HUES64 (cell line): ENCODE results near the gene MDFI.

Source experiments
- H3K27ac ChIP-seq: 2 replicates; pipeline ENCODE4 v1.7.0; 2013; ENCODE audit warnings: low read depth, low read length, inconsistent platforms
- H3K27me3 ChIP-seq: 2 replicates; pipeline ENCODE4 v1.6.1; 2013; ENCODE audit warnings: mild to moderate bottlenecking, low read length; ENCODE audit not compliant: insufficient read depth
- H3K36me3 ChIP-seq: 2 replicates; pipeline ENCODE4 v1.6.1; 2013; ENCODE audit warnings: mild to moderate bottlenecking, low read length; ENCODE audit not compliant: insufficient read depth
- H3K4me1 ChIP-seq: 2 replicates; pipeline ENCODE4 v1.6.1; 2013; ENCODE audit warnings: mild to moderate bottlenecking, low read length, moderate library complexity; ENCODE audit not compliant: insufficient read depth
- H3K4me3 ChIP-seq: 2 replicates; pipeline ENCODE4 v1.5.1; 2013; ENCODE audit warnings: mild to moderate bottlenecking, low read length, moderate library complexity
- H3K9ac ChIP-seq: 2 replicates; pipeline ENCODE4 v1.6.1; 2013; ENCODE audit warnings: mild to moderate bottlenecking, low read depth, low read length
- H3K9me3 ChIP-seq: 2 replicates; pipeline ENCODE4 v1.6.1; 2013; ENCODE audit warnings: low read depth, low read length; ENCODE audit not compliant: insufficient read depth
- WGBS: fragments of 150-250, 120-280 bp; methylation state at CpG from one replicate; pipeline ENCODE4 v1.1.7; 2013; ENCODE audit warnings: missing lambda C conversion rate; 5-methylcytosine and 5-hydroxymethylcytosine counted together

Gene MDFI

DNA sequence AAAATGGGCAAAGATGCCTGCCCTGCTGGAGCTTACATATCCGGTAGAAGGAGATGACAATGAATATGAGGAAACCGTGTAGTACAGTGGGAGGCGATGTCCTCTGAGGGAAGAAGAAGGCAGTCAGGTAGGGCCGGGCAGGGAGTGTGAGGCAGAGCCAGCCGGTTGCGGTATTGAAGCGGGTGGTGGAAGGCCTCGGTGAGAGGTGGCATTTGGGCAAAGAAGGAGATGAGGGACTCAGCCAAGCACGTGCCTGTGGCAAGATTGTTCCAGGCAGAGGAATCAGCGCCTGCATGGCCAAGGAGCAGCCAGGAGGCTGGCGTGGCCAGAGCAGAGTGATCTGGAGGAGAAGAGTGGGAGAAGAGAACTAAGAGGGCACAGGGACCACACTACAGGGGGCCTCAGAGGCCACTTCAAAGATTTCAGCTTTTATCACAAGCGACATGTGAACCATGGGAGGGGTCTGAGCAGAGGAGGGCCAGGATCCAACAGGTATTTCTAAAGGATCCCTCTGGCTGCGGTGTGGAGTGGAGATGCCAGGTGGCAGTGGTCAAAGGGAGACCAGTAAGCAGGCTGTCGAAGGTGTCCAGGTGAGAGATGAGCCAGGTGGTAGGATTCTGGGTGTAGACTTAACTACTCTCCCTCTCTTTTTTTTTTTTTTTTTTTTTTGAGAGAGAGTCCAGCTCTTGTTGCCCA is 13.8 kb downstream of the MDFI start:
- H3K4me3 ChIP-seq, result no peak overlapping the region
- peaks cover 51% of the 10 kb centered on the region for H3K36me3 ChIP-seq
- 0 out of 2 replicates have a peak, but pooled peaks cover 5% of the 10 kb centered on the region for H3K4me1 ChIP-seq
- H3K27me3 ChIP-seq, result no peaks in the 10 kb centered on the region
- WGBS, result 93% methylated on average over 14 of the region's 14 CpGs
- no peaks in the 10 kb centered on the region for H3K9me3 ChIP-seq
- no peak overlapping the region for H3K9ac ChIP-seq
- no peak overlapping the region for H3K27ac ChIP-seq

DNA sequence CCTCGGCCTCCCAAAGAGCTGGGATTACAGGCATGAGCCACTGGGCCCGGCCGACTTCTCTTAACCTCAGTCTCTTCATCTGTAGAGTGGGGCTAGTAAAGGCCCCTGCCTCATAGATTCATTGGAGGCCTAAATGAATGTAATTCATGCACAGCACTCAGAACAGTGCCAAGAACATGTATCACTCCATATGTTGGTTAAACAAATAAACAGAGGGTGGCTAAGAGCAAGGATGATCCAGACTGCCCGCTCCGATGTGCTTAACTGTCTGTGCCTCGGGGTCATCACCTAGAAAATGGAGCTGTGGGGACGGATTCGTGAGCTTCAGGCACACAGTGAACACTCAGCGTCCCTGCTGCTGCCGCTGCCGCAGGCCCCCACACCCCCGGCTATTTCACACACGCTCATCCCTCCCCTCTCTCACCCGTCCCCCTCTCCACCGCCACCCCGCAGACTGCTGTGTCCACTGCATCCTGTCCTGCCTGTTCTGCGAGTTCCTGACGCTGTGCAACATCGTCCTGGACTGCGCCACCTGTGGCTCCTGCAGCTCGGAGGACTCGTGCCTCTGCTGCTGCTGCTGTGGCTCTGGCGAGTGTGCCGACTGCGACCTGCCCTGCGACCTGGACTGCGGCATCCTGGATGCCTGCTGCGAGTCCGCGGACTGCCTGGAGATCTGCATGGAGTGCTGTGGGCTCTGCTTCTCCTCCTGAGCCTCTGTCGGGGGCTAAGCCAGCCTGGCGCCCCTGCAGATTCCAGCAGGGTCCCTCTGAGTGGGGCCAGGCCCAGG is 14.8 kb downstream of the MDFI start:
- H3K4me3 ChIP-seq, result no peak overlapping the region
- H3K9ac ChIP-seq, result no peak overlapping the region
- 94% methylated on average over 32 of the region's 32 CpGs for WGBS
- 0 out of 2 replicates have a peak, but pooled peaks cover 5% of the 10 kb centered on the region for H3K4me1 ChIP-seq
- H3K36me3 ChIP-seq, result peaks cover 42% of the 10 kb centered on the region
- H3K9me3 ChIP-seq, result no peaks in the 10 kb centered on the region
- H3K27me3 ChIP-seq, result no peaks in the 10 kb centered on the region
- no peak overlapping the region for H3K27ac ChIP-seq

DNA sequence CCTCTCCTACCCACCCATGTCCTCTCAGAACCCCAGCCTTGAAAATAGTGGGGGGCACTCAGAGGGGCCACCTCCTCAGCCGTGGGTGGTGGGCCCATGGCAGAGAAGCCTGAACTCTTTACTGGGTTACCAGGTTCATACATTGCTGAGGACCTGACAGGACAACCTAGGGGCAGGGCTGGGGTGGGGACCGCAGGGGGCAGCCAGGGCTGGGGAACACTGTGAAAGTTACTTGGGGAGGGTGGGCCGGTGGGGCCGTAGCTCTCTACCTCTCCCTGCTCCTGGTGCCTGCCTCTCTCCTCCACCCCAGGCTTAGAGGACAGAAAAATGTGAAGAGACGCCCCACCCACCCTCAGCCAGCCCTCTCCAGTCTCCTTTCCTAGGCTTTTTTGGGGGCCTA is 15.4 kb downstream of the MDFI start:
- Histone ChIP-seq H3K27me3 (no peaks in the 10 kb centered on the region), H3K36me3 (peaks cover 37% of the 10 kb centered on the region), H3K4me1 (0 out of 2 replicates have a peak, but pooled peaks cover 5% of the 10 kb centered on the region), H3K9me3 (no peaks in the 10 kb centered on the region), H3K4me3 (no peak overlapping the region), H3K9ac (no peak overlapping the region), H3K27ac (no peak overlapping the region)
- 93% methylated on average over 5 of the region's 5 CpGs for WGBS

DNA sequence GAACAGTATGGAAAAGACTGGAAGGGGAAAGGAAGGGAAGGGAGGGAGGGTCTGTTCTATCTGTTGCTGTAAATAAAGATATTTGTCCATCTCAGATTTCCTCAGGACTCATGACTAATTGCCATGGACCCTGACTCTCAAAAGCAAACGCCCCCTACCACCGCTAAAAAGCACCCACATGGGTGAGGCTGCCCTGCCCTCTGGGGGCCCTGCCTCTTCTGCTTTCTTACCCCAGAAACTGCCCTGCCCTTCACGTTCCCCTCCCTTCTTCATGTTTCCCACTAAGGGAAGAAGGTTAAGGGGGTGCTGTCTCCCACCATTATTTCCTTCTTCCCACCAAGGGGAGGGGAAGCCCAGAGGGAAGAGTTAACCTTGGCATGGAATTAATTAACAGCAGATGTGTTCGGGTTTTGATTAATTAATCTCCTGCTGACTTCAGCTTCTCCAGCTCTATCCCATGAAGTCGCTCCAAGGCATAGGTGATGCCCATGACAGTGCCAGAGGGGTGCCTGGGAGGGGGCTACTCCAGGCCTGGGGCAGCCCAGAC is 16.0 kb downstream of the MDFI start:
- 0 out of 2 replicates have a peak, but pooled peaks cover 5% of the 10 kb centered on the region for H3K4me1 ChIP-seq
- no peak overlapping the region for H3K4me3 ChIP-seq
- WGBS, result 85% methylated on average over 5 of the region's 5 CpGs
- no peak overlapping the region for H3K27ac ChIP-seq
- no peak overlapping the region for H3K9ac ChIP-seq
- no peaks in the 10 kb centered on the region for H3K27me3 ChIP-seq
- no peaks in the 10 kb centered on the region for H3K9me3 ChIP-seq
- H3K36me3 ChIP-seq, result peaks cover 32% of the 10 kb centered on the region

DNA sequence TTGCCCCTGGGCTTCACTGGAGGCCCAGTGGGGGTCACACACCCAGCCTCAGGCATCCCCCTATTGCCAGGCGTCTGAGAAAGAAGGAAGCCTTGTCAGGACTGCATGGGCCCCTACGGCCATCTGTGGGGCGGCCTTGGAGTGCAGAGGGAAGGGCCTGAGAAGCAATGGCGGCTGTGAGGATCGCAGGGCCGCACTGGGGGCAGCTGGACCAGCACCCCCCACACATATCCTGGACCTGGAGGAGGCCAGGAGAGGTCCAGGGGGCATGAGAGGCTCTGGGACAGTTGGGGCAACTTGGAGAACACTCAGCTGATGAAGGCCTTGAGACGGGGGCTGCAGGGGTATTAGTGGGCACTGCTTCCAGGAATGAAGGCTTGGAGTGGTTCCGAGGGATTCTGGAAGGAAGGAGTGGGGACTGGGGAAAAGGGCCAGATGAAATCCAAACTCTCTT is 16.5 kb downstream of the MDFI start:
- no peaks in the 10 kb centered on the region for H3K9me3 ChIP-seq
- H3K27ac ChIP-seq, result no peak overlapping the region
- peaks cover 27% of the 10 kb centered on the region for H3K36me3 ChIP-seq
- no peaks in the 10 kb centered on the region for H3K27me3 ChIP-seq
- 91% methylated on average over 8 of the region's 8 CpGs for WGBS
- H3K4me1 ChIP-seq, result 0 out of 2 replicates have a peak, but pooled peaks cover 5% of the 10 kb centered on the region
- no peak overlapping the region for H3K4me3 ChIP-seq
- no peak overlapping the region for H3K9ac ChIP-seq

DNA sequence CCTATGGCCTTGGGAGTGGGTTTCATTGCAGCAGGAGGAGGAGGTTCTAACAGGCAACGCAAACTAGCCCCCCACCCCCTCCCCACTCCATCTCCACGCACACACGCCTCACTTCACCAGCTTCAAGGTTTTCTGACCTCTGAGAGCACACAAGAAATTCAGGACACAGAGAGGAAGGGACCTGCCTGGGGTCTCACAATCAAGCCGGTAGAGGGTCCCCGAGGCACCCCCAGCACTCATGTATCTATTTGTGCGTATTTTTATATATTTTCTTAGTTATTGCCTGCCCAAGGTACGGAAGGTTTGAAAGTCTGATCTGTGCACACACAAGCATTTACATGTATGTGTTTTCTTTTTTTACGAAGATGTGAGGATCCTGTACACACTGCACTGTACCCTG is 16.9 kb downstream of the MDFI start:
- WGBS, result 93% methylated on average over 8 of the region's 8 CpGs
- Histone ChIP-seq H3K4me3 (no peak overlapping the region), H3K27ac (no peak overlapping the region), H3K27me3 (no peaks in the 10 kb centered on the region), H3K36me3 (peaks cover 23% of the 10 kb centered on the region), H3K9ac (no peak overlapping the region), H3K4me1 (0 out of 2 replicates have a peak, but pooled peaks cover 5% of the 10 kb centered on the region), H3K9me3 (no peaks in the 10 kb centered on the region)

DNA sequence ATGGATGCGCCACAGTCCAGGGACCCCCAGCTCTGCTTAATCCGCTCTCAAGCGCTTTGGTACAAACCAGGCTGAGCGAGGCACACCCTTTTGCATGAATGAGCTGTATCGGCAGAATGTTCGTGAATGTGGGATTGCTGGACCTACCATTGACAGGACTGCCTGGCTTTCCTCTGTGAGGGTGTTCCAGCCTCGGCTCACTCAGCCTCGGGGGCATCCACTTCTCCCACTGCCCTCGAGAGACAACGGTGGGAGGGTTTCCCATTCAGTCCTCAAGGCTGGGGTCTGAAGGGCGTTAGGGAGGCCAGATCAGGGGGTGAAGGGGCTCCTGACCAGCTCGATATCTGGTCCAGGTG is 17.4 kb downstream of the MDFI start:
- 76% methylated on average over 12 of the region's 12 CpGs for WGBS
- H3K36me3 ChIP-seq, result peaks cover 22% of the 10 kb centered on the region
- 0 out of 2 replicates have a peak, but pooled peaks cover 5% of the 10 kb centered on the region for H3K4me1 ChIP-seq
- H3K9ac ChIP-seq, result 0 out of 2 replicates have a peak overlapping the region, but pooled peaks have one; percentile 3
- H3K9me3 ChIP-seq, result no peaks in the 10 kb centered on the region
- no peaks in the 10 kb centered on the region for H3K27me3 ChIP-seq
- no peak overlapping the region; the same call in 1 of the 2 replicates for H3K27ac ChIP-seq
- no peak overlapping the region for H3K4me3 ChIP-seq

DNA sequence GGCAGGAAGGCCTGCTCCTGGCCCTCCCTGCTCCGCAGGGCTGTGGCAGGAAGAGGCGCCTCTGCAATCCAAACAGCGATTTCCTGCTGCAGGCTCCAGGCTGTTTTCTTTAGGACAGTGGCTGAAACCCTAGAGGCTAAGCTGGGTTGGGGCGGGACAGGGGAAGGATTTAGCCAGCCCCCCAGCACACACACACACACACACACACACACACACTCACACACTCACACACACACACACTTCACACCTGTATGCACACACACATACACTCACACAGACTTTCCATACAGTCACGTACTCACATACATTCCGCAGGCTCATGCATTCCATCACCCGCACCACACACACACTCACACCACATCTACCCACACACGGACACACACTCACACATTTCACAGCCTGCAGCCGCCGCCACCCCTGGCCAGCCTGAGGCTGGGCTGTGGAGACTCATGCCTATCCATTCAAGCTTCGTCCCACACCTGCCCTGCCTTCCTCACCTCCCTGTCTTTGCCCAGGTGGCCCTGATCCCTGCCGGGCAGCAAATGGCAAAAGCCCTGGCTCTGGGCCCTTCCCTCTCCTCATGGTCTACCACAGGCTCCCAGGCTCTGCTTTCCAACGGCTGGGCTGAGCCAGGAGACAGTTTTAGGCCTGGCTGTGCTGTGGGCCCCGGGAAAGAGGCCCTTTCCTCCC is 17.9 kb downstream of the MDFI start:
- H3K27me3 ChIP-seq, result no peaks in the 10 kb centered on the region
- 70% methylated on average over 14 of the region's 14 CpGs for WGBS
- no peak overlapping the region for H3K9ac ChIP-seq
- H3K4me3 ChIP-seq, result no peak overlapping the region
- no peaks in the 10 kb centered on the region for H3K9me3 ChIP-seq
- H3K4me1 ChIP-seq, result 0 out of 2 replicates have a peak, but pooled peaks cover 5% of the 10 kb centered on the region
- H3K36me3 ChIP-seq, result peaks cover 19% of the 10 kb centered on the region
- H3K27ac ChIP-seq, result no peak overlapping the region; the same call in 1 of the 2 replicates

DNA sequence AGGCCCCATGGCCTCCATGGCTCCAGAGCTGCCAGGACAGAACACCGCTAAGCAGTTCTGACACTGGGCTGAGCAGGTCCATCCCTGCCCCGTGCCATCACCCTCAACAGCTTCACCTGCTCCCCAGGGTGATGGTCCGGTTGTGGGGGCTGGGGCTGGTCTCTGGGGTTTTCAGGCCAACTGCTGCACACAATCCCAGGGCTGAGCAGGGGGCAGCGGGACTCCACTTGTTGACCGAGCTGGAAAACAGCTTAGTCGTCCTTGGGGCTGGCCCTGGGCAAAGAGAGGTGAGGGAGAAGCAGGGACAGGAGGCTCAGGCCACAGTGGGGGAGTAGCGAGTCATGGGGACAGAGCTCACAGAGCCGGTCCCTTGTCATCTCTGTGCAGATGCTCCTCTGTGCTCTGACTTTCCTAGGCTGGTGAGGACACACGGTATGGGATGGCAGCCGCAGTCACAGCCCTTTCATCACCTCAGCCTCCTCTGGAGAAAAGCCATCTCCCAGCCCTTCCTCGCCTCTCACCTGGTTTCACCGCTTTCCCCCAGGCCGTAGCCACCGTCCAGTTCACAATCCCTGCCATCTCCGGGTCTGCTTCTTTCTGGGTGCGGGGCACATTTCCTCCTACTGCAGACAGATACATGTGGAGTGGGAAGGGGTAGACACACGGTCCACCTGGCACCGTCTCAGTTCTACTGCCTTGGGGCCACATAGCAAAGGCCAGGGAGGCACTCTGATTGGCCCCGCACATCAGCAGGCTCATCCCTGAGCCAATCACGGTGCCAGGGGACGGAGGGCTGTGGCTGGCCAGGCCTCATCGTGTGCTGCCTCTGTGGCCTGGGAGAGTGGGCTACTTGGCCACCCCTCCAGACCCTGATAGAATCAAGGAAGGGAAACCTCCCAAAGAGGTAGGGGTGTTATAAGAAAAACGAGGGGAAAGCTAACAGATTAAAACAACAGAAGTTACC is 19.1 kb downstream of the MDFI start:
- Histone ChIP-seq H3K4me3 (no peak overlapping the region), H3K4me1 (0 out of 2 replicates have a peak, but pooled peaks cover 5% of the 10 kb centered on the region), H3K27ac (no peak overlapping the region), H3K9me3 (no peaks in the 10 kb centered on the region), H3K9ac (no peak overlapping the region), H3K36me3 (peaks cover 7% of the 10 kb centered on the region), H3K27me3 (peaks cover 5% of the 10 kb centered on the region; the same call in 1 of the 2 replicates)
- WGBS, result 91% methylated on average over 23 of the region's 23 CpGs

DNA sequence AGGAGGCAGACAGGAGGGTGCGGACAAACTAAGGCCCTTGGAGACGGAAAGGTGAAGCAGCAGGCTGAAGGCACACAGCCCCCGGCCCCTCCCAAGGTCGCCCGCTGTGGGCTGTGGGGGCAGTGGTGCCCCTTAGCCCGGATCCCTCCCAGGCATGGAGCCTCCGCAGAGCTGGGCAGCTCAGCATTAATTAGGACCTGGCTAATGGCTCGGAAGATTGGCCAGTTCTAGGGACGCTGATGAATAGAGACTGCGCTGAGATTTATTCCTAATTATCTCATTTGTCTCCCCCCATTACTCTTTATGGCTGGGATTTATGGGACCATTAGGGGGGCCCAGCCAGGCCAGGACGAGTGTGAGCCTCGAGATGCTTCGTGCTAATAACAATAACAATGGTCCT is 20.4 kb downstream of the MDFI start:
- no peak overlapping the region for H3K9ac ChIP-seq
- no peaks in the 10 kb centered on the region for H3K9me3 ChIP-seq
- H3K36me3 ChIP-seq, result no peaks in the 10 kb centered on the region
- peaks cover 5% of the 10 kb centered on the region; the same call in 1 of the 2 replicates for H3K27me3 ChIP-seq
- H3K4me3 ChIP-seq, result no peak overlapping the region
- WGBS, result 86% methylated on average over 13 of the region's 13 CpGs
- H3K4me1 ChIP-seq, result peaks cover 8% of the 10 kb centered on the region; the same call in 1 of the 2 replicates
- no peak overlapping the region for H3K27ac ChIP-seq
